K562 treated with DMSO at 1 percent for 48 hours (cell line): ENCODE measurements around the gene PRSS12. TPM values are rescaled to one million over a fixed set of nuclear protein-coding genes. Genes with fewer than 3 reads are reported as not detected.

Experiments
- total RNA-seq: library from RNA; unstranded; fragments of 300-600 nt; gene quantifications from 2 replicates; pipeline ENCODE4 v1.2.3, GENCODE V29; 2022; ENCODE audit warnings: low replicate concordance; ENCODE audit errors: extremely low read depth

Gene PRSS12, protein sequence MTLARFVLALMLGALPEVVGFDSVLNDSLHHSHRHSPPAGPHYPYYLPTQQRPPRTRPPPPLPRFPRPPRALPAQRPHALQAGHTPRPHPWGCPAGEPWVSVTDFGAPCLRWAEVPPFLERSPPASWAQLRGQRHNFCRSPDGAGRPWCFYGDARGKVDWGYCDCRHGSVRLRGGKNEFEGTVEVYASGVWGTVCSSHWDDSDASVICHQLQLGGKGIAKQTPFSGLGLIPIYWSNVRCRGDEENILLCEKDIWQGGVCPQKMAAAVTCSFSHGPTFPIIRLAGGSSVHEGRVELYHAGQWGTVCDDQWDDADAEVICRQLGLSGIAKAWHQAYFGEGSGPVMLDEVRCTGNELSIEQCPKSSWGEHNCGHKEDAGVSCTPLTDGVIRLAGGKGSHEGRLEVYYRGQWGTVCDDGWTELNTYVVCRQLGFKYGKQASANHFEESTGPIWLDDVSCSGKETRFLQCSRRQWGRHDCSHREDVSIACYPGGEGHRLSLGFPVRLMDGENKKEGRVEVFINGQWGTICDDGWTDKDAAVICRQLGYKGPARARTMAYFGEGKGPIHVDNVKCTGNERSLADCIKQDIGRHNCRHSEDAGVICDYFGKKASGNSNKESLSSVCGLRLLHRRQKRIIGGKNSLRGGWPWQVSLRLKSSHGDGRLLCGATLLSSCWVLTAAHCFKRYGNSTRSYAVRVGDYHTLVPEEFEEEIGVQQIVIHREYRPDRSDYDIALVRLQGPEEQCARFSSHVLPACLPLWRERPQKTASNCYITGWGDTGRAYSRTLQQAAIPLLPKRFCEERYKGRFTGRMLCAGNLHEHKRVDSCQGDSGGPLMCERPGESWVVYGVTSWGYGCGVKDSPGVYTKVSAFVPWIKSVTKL
- total RNA-seq: not detected in 2 replicates

GRCh38 chr4:118352843-118353533, at the start of gene PRSS12:
TSS of gene PRSS12 (minus strand) at chr4:118353003. CDS start at chr4:118352720, 283 bp downstream.

